IPS-20b (cell line): ENCODE data around the gene TUBB2A.
"Not testable (repeated sequence)": the region's sequence is repeated elsewhere in the genome, so short reads cannot be mapped to it uniquely, and the experiment has no call there.

Experiments
- H3K27ac ChIP-seq: one replicate; pipeline ENCODE4 v1.5.1; 2013; ENCODE audit warnings: low read length
- H3K27me3 ChIP-seq: 2 replicates; pipeline ENCODE4 v1.6.1; 2013; ENCODE audit warnings: mild to moderate bottlenecking, low read length, inconsistent platforms; ENCODE audit not compliant: insufficient read depth
- H3K36me3 ChIP-seq: 2 replicates; pipeline ENCODE4 v1.6.1; 2013; ENCODE audit warnings: low read depth, mild to moderate bottlenecking, inconsistent platforms, low read length, moderate library complexity; ENCODE audit not compliant: insufficient read depth
- H3K4me1 ChIP-seq: 2 replicates; pipeline ENCODE4 v1.6.1; 2013; ENCODE audit warnings: mild to moderate bottlenecking, control low read depth, inconsistent platforms, low read length, moderate library complexity; ENCODE audit not compliant: insufficient read depth
- H3K4me3 ChIP-seq: 2 replicates; pipeline ENCODE4 v1.5.1; 2013; ENCODE audit warnings: mild to moderate bottlenecking, low read length, inconsistent platforms
- H3K9ac ChIP-seq: 2 replicates; pipeline ENCODE4 v1.6.1; 2013; ENCODE audit warnings: low read depth, mild to moderate bottlenecking, inconsistent platforms, low read length, moderate library complexity
- H3K9me3 ChIP-seq: 2 replicates; pipeline ENCODE4 v1.6.1; 2013; ENCODE audit warnings: mild to moderate bottlenecking, low read depth, low read length, inconsistent platforms; ENCODE audit not compliant: insufficient read depth

TUBB2A gene

GRCh38 chr6:3157131-3157933, at the start of gene TUBB2A:
Gene TUBB2A (minus strand): TSS chr6:3157544. CDS start chr6:3157463, 81 bp downstream.
- Histone ChIP-seq H3K9me3 (no peaks in the 10 kb centered on the region), H3K36me3 (peaks cover 28% of the 10 kb centered on the region), H3K27me3 (peaks cover 10% of the 10 kb centered on the region; the same call in 1 of the 2 replicates), H3K27ac (no peak within 1 kb of the TSS), H3K9ac (peak within 1 kb of the TSS; percentile 78; the same call in 1 of the 2 replicates), H3K4me3 (peak within 1 kb of the TSS; percentile 95), H3K4me1 (peaks cover 30% of the 10 kb centered on the region)

GRCh38 chr6:3206339-3207015, 49.1 kb upstream of the TUBB2A start:
- Histone ChIP-seq H3K4me1 (peaks cover 15% of the 10 kb centered on the region; the same call in 1 of the 2 replicates), H3K9me3 (no peaks in the 10 kb centered on the region), H3K27ac (no peak overlapping the region), H3K9ac (no peak overlapping the region), H3K36me3 (no peaks in the 10 kb centered on the region), H3K4me3 (no peak overlapping the region), H3K27me3 (no peaks in the 10 kb centered on the region)

GRCh38 chr6:3205913-3206312, 48.6 kb upstream of the TUBB2A start:
- Histone ChIP-seq H3K4me3 (no peak overlapping the region), H3K4me1 (peaks cover 15% of the 10 kb centered on the region; the same call in 1 of the 2 replicates), H3K9ac (no peak overlapping the region), H3K27ac (no peak overlapping the region), H3K36me3 (no peaks in the 10 kb centered on the region), H3K27me3 (no peaks in the 10 kb centered on the region), H3K9me3 (no peaks in the 10 kb centered on the region)

GRCh38 chr6:3204921-3205320, 47.6 kb upstream of the TUBB2A start:
- no peak overlapping the region for H3K9ac ChIP-seq
- no peak overlapping the region for H3K27ac ChIP-seq
- H3K27me3 ChIP-seq, result no peaks in the 10 kb centered on the region
- peaks cover 15% of the 10 kb centered on the region; the same call in 1 of the 2 replicates for H3K4me1 ChIP-seq
- H3K4me3 ChIP-seq, result no peak overlapping the region
- no peaks in the 10 kb centered on the region for H3K36me3 ChIP-seq
- no peaks in the 10 kb centered on the region for H3K9me3 ChIP-seq

GRCh38 chr6:3202999-3203696, 45.8 kb upstream of the TUBB2A start:
- no peak overlapping the region for H3K4me3 ChIP-seq
- H3K27ac ChIP-seq, result no peak overlapping the region
- H3K4me1 ChIP-seq, result peaks cover under 1% of the 10 kb centered on the region; the same call in 1 of the 2 replicates
- H3K36me3 ChIP-seq, result no peaks in the 10 kb centered on the region
- H3K9ac ChIP-seq, result no peak overlapping the region
- no peaks in the 10 kb centered on the region for H3K9me3 ChIP-seq
- no peaks in the 10 kb centered on the region for H3K27me3 ChIP-seq

GRCh38 chr6:3201388-3201787, 44.0 kb upstream of the TUBB2A start:
- no peaks in the 10 kb centered on the region for H3K27me3 ChIP-seq
- no peak overlapping the region for H3K27ac ChIP-seq
- H3K9ac ChIP-seq, result no peak overlapping the region
- H3K4me1 ChIP-seq, result no peaks in the 10 kb centered on the region
- no peaks in the 10 kb centered on the region for H3K9me3 ChIP-seq
- H3K4me3 ChIP-seq, result no peak overlapping the region
- H3K36me3 ChIP-seq, result no peaks in the 10 kb centered on the region

- Histone ChIP-seq H3K27me3 (no peaks in the 10 kb centered on the region), H3K36me3 (no peaks in the 10 kb centered on the region), H3K4me1 (peaks cover 4% of the 10 kb centered on the region; the same call in 1 of the 2 replicates), H3K9ac (no peak overlapping the region), H3K27ac (no peak overlapping the region), H3K9me3 (no peaks in the 10 kb centered on the region), H3K4me3 (no peak overlapping the region)
Observed at GRCh38 chr6:3200682-3201081, 43.3 kb upstream of the TUBB2A start.

GRCh38 chr6:3199382-3199781, 42.0 kb upstream of the TUBB2A start:
- Histone ChIP-seq H3K9me3 (no peaks in the 10 kb centered on the region), H3K27ac (no peak overlapping the region), H3K4me1 (peaks cover 17% of the 10 kb centered on the region), H3K27me3 (no peaks in the 10 kb centered on the region), H3K9ac (no peak overlapping the region), H3K4me3 (no peak overlapping the region), H3K36me3 (no peaks in the 10 kb centered on the region)

GRCh38 chr6:3197734-3198133, 40.4 kb upstream of the TUBB2A start:
- not testable (repeated sequence) for H3K36me3 ChIP-seq, H3K4me3 ChIP-seq, H3K27ac ChIP-seq, H3K9ac ChIP-seq, H3K9me3 ChIP-seq, H3K27me3 ChIP-seq
- peaks cover 31% of the 10 kb centered on the region for H3K4me1 ChIP-seq

GRCh38 chr6:3196770-3197169, 39.4 kb upstream of the TUBB2A start:
- H3K9ac ChIP-seq, result no peak overlapping the region
- H3K9me3 ChIP-seq, result no peaks in the 10 kb centered on the region
- no peaks in the 10 kb centered on the region for H3K27me3 ChIP-seq
- no peaks in the 10 kb centered on the region for H3K36me3 ChIP-seq
- H3K27ac ChIP-seq, result no peak overlapping the region
- no peak overlapping the region for H3K4me3 ChIP-seq
- H3K4me1 ChIP-seq, result peaks cover 31% of the 10 kb centered on the region

- Histone ChIP-seq H3K4me1 (peaks cover 31% of the 10 kb centered on the region), H3K9me3 (no peaks in the 10 kb centered on the region; the same call in 1 of the 2 replicates), H3K27me3 (no peaks in the 10 kb centered on the region), H3K36me3 (no peaks in the 10 kb centered on the region), H3K9ac (peak overlapping the region; percentile 74; the same call in 1 of the 2 replicates), H3K4me3 (peak overlapping the region; percentile 37; the same call in 1 of the 2 replicates), H3K27ac (no peak overlapping the region)
Observed at GRCh38 chr6:3195695-3196497, 38.6 kb upstream of the TUBB2A start.
